Astrocyte (in vitro differentiated cells and primary cell): ENCODE data around the gene MPST. TPM values are rescaled to one million over a fixed set of nuclear protein-coding genes. Genes with fewer than 3 reads are reported as not detected.

Source experiments
- DNase-seq: peaks from one replicate; pipeline ENCODE4 v3.0.0-alpha.2; 2010; ENCODE audit warnings: low read depth
- FAIRE-seq: peaks from 2 replicates; lab custom pipeline; 2011; peaks lifted over from hg19 to GRCh38; lab: Jason Lieb, UNC
- H2AFZ ChIP-seq: 2 replicates; pipeline ENCODE4 v1.6.0; 2012; ENCODE audit warnings: low read depth, low read length, inconsistent platforms
- H3K27ac ChIP-seq: 2 replicates; pipeline ENCODE4 v1.5.1; 2011; ENCODE audit warnings: low read depth, low read length, inconsistent platforms
- H3K27me3 ChIP-seq: 2 replicates; pipeline ENCODE4 v1.6.0; 2011; ENCODE audit warnings: low read length, inconsistent platforms; ENCODE audit not compliant: insufficient read depth
- H3K36me3 ChIP-seq: 2 replicates; pipeline ENCODE4 v1.5.1; 2011; ENCODE audit warnings: low read length, inconsistent platforms; ENCODE audit not compliant: insufficient read depth
- H3K4me1 ChIP-seq: 2 replicates; pipeline ENCODE4 v1.5.1; 2011; ENCODE audit warnings: low read length, inconsistent platforms; ENCODE audit not compliant: insufficient read depth
- H3K4me2 ChIP-seq: 2 replicates; pipeline ENCODE4 v1.6.0; 2012; ENCODE audit warnings: low read length, inconsistent platforms
- H3K4me3 ChIP-seq: 2 replicates; pipeline ENCODE4 v1.5.1; 2011; ENCODE audit warnings: low read depth, mild to moderate bottlenecking, low read length, inconsistent platforms; ENCODE audit not compliant: insufficient read depth
- H3K79me2 ChIP-seq: 2 replicates; pipeline ENCODE4 v1.6.0; 2012; ENCODE audit warnings: mild to moderate bottlenecking, low read length, inconsistent platforms; ENCODE audit not compliant: insufficient read depth
- H3K9ac ChIP-seq: 2 replicates; pipeline ENCODE4 v1.6.0; 2012; ENCODE audit warnings: mild to moderate bottlenecking, low read length, inconsistent platforms
- H3K9me3 ChIP-seq: 2 replicates; pipeline ENCODE4 v1.5.1; 2012; ENCODE audit warnings: low read depth, mild to moderate bottlenecking, low read length, inconsistent platforms; ENCODE audit not compliant: insufficient read depth
- H4K20me1 ChIP-seq: 2 replicates; pipeline ENCODE4 v1.6.0; 2012; ENCODE audit warnings: low read length, inconsistent platforms; ENCODE audit not compliant: insufficient read depth
- H3K27ac Mint-ChIP-seq: one replicate; pipeline ENCODE4 v1.8.0; 2021; ENCODE audit warnings: mild to moderate bottlenecking, mixed read lengths; ENCODE audit not compliant: unreplicated experiment
- H3K27me3 Mint-ChIP-seq: one replicate; pipeline ENCODE4 v1.8.0; 2021; ENCODE audit warnings: low read depth, mixed read lengths; ENCODE audit not compliant: unreplicated experiment
- H3K36me3 Mint-ChIP-seq: one replicate; pipeline ENCODE4 v1.8.0; 2021; ENCODE audit warnings: low read depth, mixed read lengths; ENCODE audit not compliant: unreplicated experiment
- H3K4me1 Mint-ChIP-seq: one replicate; pipeline ENCODE4 v1.8.0; 2021; ENCODE audit warnings: low read depth, mixed read lengths; ENCODE audit not compliant: unreplicated experiment
- H3K4me3 Mint-ChIP-seq: one replicate; pipeline ENCODE4 v1.8.0; 2021; ENCODE audit warnings: mild to moderate bottlenecking, moderate library complexity, mixed read lengths; ENCODE audit not compliant: unreplicated experiment
- H3K9me3 Mint-ChIP-seq: one replicate; pipeline ENCODE4 v1.8.0; 2021; ENCODE audit warnings: mild to moderate bottlenecking, mixed read lengths; ENCODE audit not compliant: unreplicated experiment
- EZH2 ChIP-seq: IDR thresholded peaks from 2 replicates; pipeline ENCODE4 v1.6.1; 2012; ENCODE audit warnings: mild to moderate bottlenecking, low read length, inconsistent platforms; ENCODE audit not compliant: insufficient read depth
- total RNA-seq: library from RNA; stranded (reverse); gene quantifications from 2 replicates; pipeline ENCODE4 v1.2.1, GENCODE V29; 2021
- TF ChIP-seq, protein P1 (sequence below): IDR thresholded peaks from 2 replicates; pipeline ENCODE4 v1.5.1; 2011; ENCODE audit warnings: low read depth, mild to moderate bottlenecking, inconsistent platforms, low read length, moderate library complexity; ENCODE audit not compliant: insufficient read depth

MPST gene
- total RNA-seq, 1 donor from 2014 or later = 67.8 TPM

- no peaks in the 10 kb centered on the region for H3K36me3 ChIP-seq
- no peak overlapping the region for H3K4me3 Mint-ChIP-seq
- no peaks in the 10 kb centered on the region for H4K20me1 ChIP-seq
- DNase-seq = no peak
- H3K4me2 ChIP-seq = no peak overlapping the region
- H3K4me1 ChIP-seq = no peaks in the 10 kb centered on the region
- H3K36me3 Mint-ChIP-seq = no peaks in the 10 kb centered on the region
- H3K4me1 Mint-ChIP-seq = peaks cover 6% of the 10 kb centered on the region
- no peak overlapping the region for H3K4me3 ChIP-seq
- TF ChIP-seq EZH2 = no peak
- TF ChIP-seq, protein P1, sequence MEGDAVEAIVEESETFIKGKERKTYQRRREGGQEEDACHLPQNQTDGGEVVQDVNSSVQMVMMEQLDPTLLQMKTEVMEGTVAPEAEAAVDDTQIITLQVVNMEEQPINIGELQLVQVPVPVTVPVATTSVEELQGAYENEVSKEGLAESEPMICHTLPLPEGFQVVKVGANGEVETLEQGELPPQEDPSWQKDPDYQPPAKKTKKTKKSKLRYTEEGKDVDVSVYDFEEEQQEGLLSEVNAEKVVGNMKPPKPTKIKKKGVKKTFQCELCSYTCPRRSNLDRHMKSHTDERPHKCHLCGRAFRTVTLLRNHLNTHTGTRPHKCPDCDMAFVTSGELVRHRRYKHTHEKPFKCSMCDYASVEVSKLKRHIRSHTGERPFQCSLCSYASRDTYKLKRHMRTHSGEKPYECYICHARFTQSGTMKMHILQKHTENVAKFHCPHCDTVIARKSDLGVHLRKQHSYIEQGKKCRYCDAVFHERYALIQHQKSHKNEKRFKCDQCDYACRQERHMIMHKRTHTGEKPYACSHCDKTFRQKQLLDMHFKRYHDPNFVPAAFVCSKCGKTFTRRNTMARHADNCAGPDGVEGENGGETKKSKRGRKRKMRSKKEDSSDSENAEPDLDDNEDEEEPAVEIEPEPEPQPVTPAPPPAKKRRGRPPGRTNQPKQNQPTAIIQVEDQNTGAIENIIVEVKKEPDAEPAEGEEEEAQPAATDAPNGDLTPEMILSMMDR = no peak
- peaks cover 5% of the 10 kb centered on the region for H3K9me3 Mint-ChIP-seq
- no peak overlapping the region for H2AFZ ChIP-seq
- peaks cover 4% of the 10 kb centered on the region for H3K27me3 ChIP-seq
- no peak for FAIRE-seq
- no peak overlapping the region for H3K9ac ChIP-seq
- no peaks in the 10 kb centered on the region for H3K79me2 ChIP-seq
- no peak overlapping the region for H3K27ac Mint-ChIP-seq
- H3K9me3 ChIP-seq = no peaks in the 10 kb centered on the region
- no peak overlapping the region for H3K27ac ChIP-seq
- H3K27me3 Mint-ChIP-seq = peaks cover 31% of the 10 kb centered on the region
These were observed 29.1 kb upstream of the MPST start for GRCh38 chr22:36990457-36990856.

DNA sequence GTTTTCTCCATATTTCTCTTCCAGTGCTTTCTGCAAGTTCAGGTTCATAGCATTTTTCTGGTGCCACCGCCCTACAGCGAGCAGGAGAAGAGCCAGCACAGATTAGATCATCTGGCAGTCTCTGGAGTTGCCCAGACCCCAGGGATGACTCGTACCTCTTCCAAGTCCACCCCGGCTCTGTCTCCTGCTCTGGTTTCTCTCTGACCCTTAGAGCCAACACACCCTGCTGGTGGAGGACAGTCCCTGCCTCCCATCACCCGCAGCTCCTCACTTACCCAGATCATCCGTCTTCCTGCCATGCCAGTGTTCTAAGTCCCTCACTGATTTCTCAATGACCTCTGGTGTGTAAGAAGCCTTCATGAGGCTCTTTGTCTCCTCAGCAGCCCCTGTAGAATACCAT, 28.3 kb upstream of the MPST start:
- Histone ChIP-seq H3K4me3 (no peak overlapping the region), H3K4me2 (no peak overlapping the region), H3K27ac (no peak overlapping the region), H3K36me3 (no peaks in the 10 kb centered on the region), H3K9ac (no peak overlapping the region), H3K4me1 (no peaks in the 10 kb centered on the region), H3K27me3 (peaks cover 7% of the 10 kb centered on the region), H3K79me2 (no peaks in the 10 kb centered on the region), H2AFZ (no peak overlapping the region), H4K20me1 (no peaks in the 10 kb centered on the region), H3K9me3 (no peaks in the 10 kb centered on the region)
- no peak overlapping the region for H3K4me3 Mint-ChIP-seq
- peaks cover 6% of the 10 kb centered on the region for H3K4me1 Mint-ChIP-seq
- H3K36me3 Mint-ChIP-seq = no peaks in the 10 kb centered on the region
- DNase-seq (no peak), FAIRE-seq (no peak)
- H3K27me3 Mint-ChIP-seq = peaks cover 33% of the 10 kb centered on the region
- TF ChIP-seq EZH2 = no peak
- TF ChIP-seq, protein P1 = no peak
- no peak overlapping the region for H3K27ac Mint-ChIP-seq
- peaks cover 3% of the 10 kb centered on the region for H3K9me3 Mint-ChIP-seq

- no peaks in the 10 kb centered on the region for H3K79me2 ChIP-seq
- Mint-ChIP-seq H3K4me3 (no peak overlapping the region), H3K4me1 (no peaks in the 10 kb centered on the region)
These were observed 21.8 kb upstream of the MPST start for GRCh38 chr22:36997746-36998145.

More at GRCh38 chr22:36997746-36998145, 21.8 kb upstream of the MPST start:
- Histone ChIP-seq H3K27me3 (peaks cover 6% of the 10 kb centered on the region), H2AFZ (no peak overlapping the region), H3K9me3 (no peaks in the 10 kb centered on the region), H4K20me1 (no peaks in the 10 kb centered on the region), H3K27ac (no peak overlapping the region), H3K9ac (no peak overlapping the region), H3K4me1 (no peaks in the 10 kb centered on the region), H3K4me3 (no peak overlapping the region), H3K4me2 (no peak overlapping the region), H3K36me3 (no peaks in the 10 kb centered on the region)
- DNase-seq = no peak
- no peak for FAIRE-seq
- TF ChIP-seq, protein P1 = no peak
- TF ChIP-seq EZH2 = no peak
- H3K27ac Mint-ChIP-seq = no peak overlapping the region
- H3K9me3 Mint-ChIP-seq = peaks cover 2% of the 10 kb centered on the region
- no peaks in the 10 kb centered on the region for H3K36me3 Mint-ChIP-seq
- peaks cover 27% of the 10 kb centered on the region for H3K27me3 Mint-ChIP-seq
